H1 (cell line): Measurements from ENCODE around the gene PPP1R1A. TPM values are rescaled to one million over a fixed set of nuclear protein-coding genes. Genes with fewer than 3 reads are reported as not detected.

Experiments used
- BCL11A ChIP-seq, 2 experiments: IDR thresholded peaks; one replicate each; pipeline ENCODE4 v1.6.1; 2011; ENCODE audit warnings: low read depth in 2 of 2, low read length in 2 of 2, mild to moderate bottlenecking in 2 of 2
- KDM5A ChIP-seq: fragments of 200-600 bp; IDR thresholded peaks from 2 replicates; pipeline ENCODE4 v1.7.1; 2012; ENCODE audit warnings: mild to moderate bottlenecking, low read length, inconsistent platforms, mixed read lengths
- NANOG ChIP-seq: IDR thresholded peaks from 2 replicates; pipeline ENCODE4 v1.6.1; 2011; ENCODE audit warnings: low read length, low read depth, mild to moderate bottlenecking, inconsistent platforms; ENCODE audit not compliant: insufficient read depth, poor library complexity, severe bottlenecking
- polyA plus RNA-seq, 7 experiments: library from polyadenylated mRNA; depleted of rRNA in 3 of 7; stranded (reverse) in 5 of 7; unstranded in 2 of 7; fragments of >200 nt in 5 of 7; fragments of 200-250 nt in 2 of 7; gene quantifications; 1 replicate in 5 of 7; 2 replicates in 1 of 7; 4 replicates in 1 of 7; pipeline versions ENCODE4 v1.2.1 to v1.2.3, GENCODE V29; 2011 to 2013; ENCODE audit warnings: missing spikeins in 2 of 7, mixed read lengths in 2 of 7
- total RNA-seq: library from RNA; stranded (reverse); fragmentation: NEBNext Ultra II Directional; extraction: Animal tissue kit (Norgen Biotek cat#: 25700); gene quantifications from 2 replicates; pipeline ENCODE4 v1.2.1, GENCODE V29; 2021

Gene PPP1R1A
- total and polyA plus RNA-seq, 2 of the 8 experiments (the other 6 are each of a cell fraction or from before 2014, with no cell fraction given) = 5.8 to 13.1 TPM

- TF ChIP-seq KDM5A (no peak), NANOG (no peak), BCL11A (IDR thresholded peaks at IDR 0.05; ENCODE audit: low read depth in 2 of 2, low read length in 2 of 2) (no peak)
Measured at GRCh38 chr12:54604436-54604835, 16.0 kb upstream of the PPP1R1A start (continued).
